Measurements from ENCODE around the gene NDRG3.
"Not testable (repeated sequence)": the region's sequence is repeated elsewhere in the genome, so short reads cannot be mapped to it uniquely, and the experiment has no call there.

Gene NDRG3

GRCh38 chr20:36638876-36639400 is 107.0 kb downstream of the NDRG3 start:
- not testable (repeated sequence) for DNase-seq

GRCh38 chr20:36634342-36634741 is 111.5 kb downstream of the NDRG3 start:
- DNase-seq, result no peak

- DNase-seq, result no peak
Measured at GRCh38 chr20:36633285-36633772, 112.6 kb downstream of the NDRG3 start.

- no peak for DNase-seq
Measured at GRCh38 chr20:36632487-36633284, 113.2 kb downstream of the NDRG3 start.

- no peak for DNase-seq
Measured at GRCh38 chr20:36632147-36632486, 113.8 kb downstream of the NDRG3 start.

DNA sequence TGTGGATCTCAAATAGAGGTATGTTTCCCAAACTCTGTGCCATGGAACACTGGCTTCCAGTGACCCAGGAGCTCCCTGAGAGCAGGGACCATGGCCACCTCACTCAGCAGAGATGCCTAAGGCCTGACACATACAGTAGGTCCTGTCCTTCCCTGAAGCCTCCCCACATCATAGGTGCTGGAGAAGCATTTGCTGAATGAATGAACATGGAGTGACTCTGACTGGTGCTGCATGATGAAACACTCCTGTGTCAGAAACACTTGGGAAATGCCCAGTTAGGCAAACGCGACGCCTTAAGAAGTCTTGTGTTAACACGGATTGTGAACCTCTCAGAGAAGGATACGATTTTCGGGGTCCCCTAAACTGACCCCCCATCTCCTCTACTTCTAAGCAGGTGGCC is 114.2 kb downstream of the NDRG3 start:
- DNase-seq, result no peak

GRCh38 chr20:36629719-36630681 is 115.9 kb downstream of the NDRG3 start:
- DNase-seq, result peak; percentile 31 to 39

GRCh38 chr20:36628076-36628475 is 117.8 kb downstream of the NDRG3 start:
- no peak for DNase-seq

GRCh38 chr20:36624944-36625324 is 121.0 kb downstream of the NDRG3 start:
- no peak for DNase-seq

DNA sequence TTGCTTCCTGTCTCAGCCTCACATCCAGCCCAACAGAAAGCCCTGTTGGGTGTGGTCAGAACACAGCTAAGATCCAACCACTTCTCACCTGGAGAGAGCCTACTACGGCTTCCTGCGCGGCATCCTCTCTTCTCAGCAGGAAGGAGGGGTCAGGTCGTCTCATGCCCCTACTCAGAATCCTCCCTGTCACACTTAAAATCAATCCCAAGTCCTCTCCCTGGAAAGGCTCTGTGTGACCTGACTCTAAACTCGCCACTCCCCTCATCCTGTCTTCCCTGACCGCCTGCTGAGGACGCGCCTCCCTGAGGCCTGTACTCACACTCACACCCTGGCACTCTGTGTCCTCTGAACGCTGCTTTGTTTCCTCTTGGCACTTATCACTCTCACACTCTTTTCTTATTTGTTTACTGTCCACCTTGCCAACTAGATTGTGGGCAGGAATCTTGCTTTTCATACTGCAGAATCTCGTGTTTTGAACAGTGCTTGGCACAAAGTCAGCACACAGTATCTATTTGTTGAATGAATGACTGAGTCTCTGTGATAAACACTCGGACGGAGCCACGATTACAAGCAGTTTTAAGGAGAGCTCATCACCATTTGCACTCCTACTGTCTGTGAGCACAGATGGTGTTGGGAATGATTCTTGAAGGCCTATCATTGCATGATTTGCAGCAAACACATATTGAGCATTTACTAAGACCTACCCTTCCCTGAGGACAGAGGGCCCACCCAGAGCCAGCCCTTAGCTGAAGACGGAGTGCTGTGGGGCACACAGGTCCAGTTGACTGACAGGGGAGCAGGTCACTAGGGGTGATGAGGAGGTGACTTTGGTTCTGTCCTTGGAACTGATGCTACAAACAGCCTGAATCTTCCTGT is 121.6 kb downstream of the NDRG3 start:
- DNase-seq, result no peak

DNA sequence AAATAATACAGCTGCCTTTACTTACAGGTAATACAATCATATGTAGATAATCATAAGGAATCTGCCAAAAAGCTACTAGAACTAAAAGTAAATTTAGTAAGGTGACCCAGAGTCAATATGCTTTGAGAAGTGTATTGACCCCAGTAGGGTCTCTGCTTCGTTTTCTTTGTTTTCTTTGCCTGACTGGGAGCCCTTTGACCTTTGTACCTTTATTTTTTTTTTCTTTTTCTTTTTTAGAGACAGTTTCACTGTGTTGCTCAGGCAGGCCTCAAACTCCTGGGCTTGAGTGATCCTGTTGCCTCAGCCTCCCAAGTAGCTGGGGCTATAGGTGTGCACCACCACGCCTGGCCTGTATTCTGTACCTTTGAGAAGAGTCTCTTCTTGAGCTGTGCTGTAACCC is 122.4 kb downstream of the NDRG3 start:
- no peak for DNase-seq

DNA sequence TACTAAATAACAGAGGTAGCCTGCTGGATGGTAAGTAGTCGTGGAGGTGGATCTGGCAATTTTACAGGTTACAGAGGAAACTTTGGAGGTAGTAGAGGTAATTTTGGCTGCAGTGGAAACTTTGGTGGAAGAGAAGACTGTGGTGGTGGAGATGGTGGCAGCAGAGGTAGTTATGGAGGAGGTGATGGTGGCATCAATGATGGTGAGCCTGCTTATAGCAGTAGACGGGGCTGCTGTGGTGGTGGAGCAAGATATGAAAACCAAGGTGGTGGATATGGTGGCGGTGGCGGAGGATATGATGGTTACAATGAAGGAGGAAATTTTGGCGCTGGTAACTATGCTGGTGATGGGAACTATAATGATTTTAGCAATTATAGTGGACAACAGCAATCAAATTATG is 125.0 kb downstream of the NDRG3 start:
- no peak for DNase-seq

- DNase-seq, result no peak
Measured at GRCh38 chr20:36614781-36615557, 130.9 kb downstream of the NDRG3 start.

- DNase-seq, result no peak
Measured at GRCh38 chr20:36613974-36614373, 131.9 kb downstream of the NDRG3 start.

- no peak for DNase-seq
Measured at GRCh38 chr20:36611625-36612024, 134.3 kb downstream of the NDRG3 start.

- DNase-seq, result not testable (repeated sequence)
Measured at GRCh38 chr20:36608388-36608728, 137.5 kb downstream of the NDRG3 start.

DNA sequence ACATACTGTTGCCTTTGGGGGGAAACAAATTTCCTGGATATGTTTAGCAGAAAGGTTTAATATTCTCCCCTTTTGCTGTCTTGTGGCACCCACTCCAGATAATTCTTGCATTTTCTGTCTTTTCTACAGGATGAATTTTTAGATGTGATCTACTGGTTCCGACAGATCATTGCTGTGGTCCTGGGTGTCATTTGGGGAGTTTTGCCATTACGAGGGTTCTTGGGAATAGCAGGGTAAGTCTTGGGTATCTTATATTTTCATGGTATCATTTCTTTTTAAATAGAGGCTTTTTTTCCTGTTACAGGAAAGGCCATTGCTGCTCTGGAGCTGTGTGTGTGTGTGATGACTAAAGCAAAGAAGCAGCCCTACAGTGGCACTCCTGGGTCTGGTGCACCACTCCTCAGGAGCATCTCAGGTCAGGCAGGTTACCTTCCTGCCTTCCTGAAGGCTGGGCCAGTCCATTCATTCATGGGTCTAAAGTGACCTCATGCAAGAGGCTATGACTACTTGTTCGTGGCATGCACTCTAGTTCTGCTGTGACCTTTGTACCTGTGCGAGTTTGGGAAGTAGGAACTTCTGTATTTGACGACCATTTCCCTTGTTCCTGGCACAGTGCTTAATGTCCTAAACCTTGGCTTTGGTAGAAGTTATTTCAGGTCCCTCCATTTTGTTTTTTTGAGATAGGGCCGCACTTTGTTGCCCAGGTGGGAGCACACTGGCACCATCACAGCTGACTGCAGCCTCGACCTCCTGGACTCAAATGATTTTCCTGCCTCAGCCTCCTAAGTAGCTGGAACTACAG is 138.1 kb downstream of the NDRG3 start:
- DNase-seq, result no peak

DNA sequence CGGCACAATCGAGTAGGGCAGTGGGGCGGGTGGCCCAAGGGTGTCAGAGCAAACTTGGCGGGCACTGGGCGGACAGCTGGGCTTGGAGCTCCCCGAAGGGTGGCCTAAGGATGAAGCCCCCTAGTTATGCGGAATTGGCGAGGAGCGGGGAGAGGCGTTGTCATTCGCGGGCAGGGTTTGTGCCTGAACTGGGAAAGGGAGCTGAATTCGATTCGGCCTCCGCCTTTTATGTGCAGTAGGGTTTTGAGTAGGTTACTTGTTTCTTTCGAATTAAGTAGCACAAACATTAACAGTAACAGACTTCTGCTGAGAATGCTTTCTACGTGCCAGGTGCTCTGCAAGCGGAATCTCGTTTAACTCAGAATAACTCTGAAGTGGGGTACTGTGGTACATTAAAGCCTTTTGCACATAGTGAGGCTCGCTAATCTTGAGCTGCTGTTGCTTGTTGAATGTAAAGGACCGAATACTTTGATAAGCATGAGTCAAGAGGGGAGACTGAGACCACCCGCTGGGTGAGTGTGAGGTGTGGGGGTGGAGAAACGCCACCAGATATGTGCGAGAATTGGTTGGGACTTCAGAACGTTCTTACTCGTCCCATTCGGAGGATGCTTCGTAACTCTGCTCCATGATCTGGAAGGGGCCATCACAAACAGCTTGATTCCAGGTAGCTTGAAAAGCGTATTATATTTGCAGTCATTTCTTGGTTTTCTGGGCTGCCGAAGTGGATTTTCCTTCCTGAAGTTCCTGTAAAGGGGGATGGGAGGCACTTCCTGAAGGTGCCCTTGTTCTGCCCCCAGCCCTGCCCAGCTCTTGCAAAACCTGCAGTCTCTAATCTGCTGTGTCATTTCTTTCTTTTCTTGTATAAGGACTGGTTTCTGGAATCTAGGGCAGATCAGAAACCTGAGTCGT is 139.5 kb downstream of the NDRG3 start:
- DNase-seq, result no peak

- DNase-seq, result peak; percentile 99 to 100
Measured at GRCh38 chr20:36605399-36606157, 140.3 kb downstream of the NDRG3 start, which contains the start of gene RAB5IF. Gene RAB5IF, plus strand, starts transcription at chr20:36605779. Its CDS starts 173 bp downstream, at chr20:36605952.
